T-helper 9 cell (primary cell): Measurements from ENCODE around the gene DAAM2.

Source experiments
- DNase-seq: peaks from one replicate; pipeline ENCODE4 v3.0.0-alpha.2; 2020

DAAM2 gene

GRCh38 chr6:39820553-39820952 lies 28.4 kb downstream of the DAAM2 start:
- no peak for DNase-seq

GRCh38 chr6:39821046-39821740 lies 29.0 kb downstream of the DAAM2 start:
- no peak for DNase-seq

GRCh38 chr6:39821742-39822532 lies 29.8 kb downstream of the DAAM2 start:
- no peak for DNase-seq

GRCh38 chr6:39822846-39823815 lies 31.0 kb downstream of the DAAM2 start:
- no peak for DNase-seq

- no peak for DNase-seq
Measured at GRCh38 chr6:39824030-39824926, 32.1 kb downstream of the DAAM2 start.

GRCh38 chr6:39829331-39829730 lies 37.2 kb downstream of the DAAM2 start:
- DNase-seq, result no peak

GRCh38 chr6:39830444-39830843 lies 38.3 kb downstream of the DAAM2 start:
- no peak for DNase-seq

GRCh38 chr6:39831701-39832100 lies 39.5 kb downstream of the DAAM2 start:
- no peak for DNase-seq

GRCh38 chr6:39834278-39834677 lies 42.1 kb downstream of the DAAM2 start:
- DNase-seq, result no peak

- no peak for DNase-seq
Measured at GRCh38 chr6:39834866-39835265, 42.7 kb downstream of the DAAM2 start.

GRCh38 chr6:39835821-39836295 lies 43.7 kb downstream of the DAAM2 start:
- no peak for DNase-seq

- no peak for DNase-seq
Measured at GRCh38 chr6:39836606-39837005, 44.4 kb downstream of the DAAM2 start.

- DNase-seq, result no peak
Measured at GRCh38 chr6:39839445-39839844, 47.3 kb downstream of the DAAM2 start.

- DNase-seq, result no peak
Measured at GRCh38 chr6:39840781-39841180, 48.6 kb downstream of the DAAM2 start.

- no peak for DNase-seq
Measured at GRCh38 chr6:39841291-39841690, 49.1 kb downstream of the DAAM2 start.

- DNase-seq, result no peak
Measured at GRCh38 chr6:39841923-39842322, 49.7 kb downstream of the DAAM2 start.

GRCh38 chr6:39843305-39844020 lies 51.3 kb downstream of the DAAM2 start:
- no peak for DNase-seq

GRCh38 chr6:39844866-39845265 lies 52.7 kb downstream of the DAAM2 start:
- no peak for DNase-seq

- no peak for DNase-seq
Measured at GRCh38 chr6:39847221-39847620, 55.0 kb downstream of the DAAM2 start.

- no peak for DNase-seq
Measured at GRCh38 chr6:39848171-39848570, 56.0 kb downstream of the DAAM2 start.

GRCh38 chr6:39849228-39849627 lies 57.1 kb downstream of the DAAM2 start:
- no peak for DNase-seq
